Mesodermal cell (in vitro differentiated cells): ENCODE measurements around the gene ZC3HAV1.
"Not testable (repeated sequence)": the region's sequence is repeated elsewhere in the genome, so short reads cannot be mapped to it uniquely, and the experiment has no call there.

ENCODE experiments used
- H3K27ac ChIP-seq: 2 replicates; pipeline ENCODE4 v1.7.0; 2013; ENCODE audit warnings: mild to moderate bottlenecking, low read depth, low read length, moderate library complexity; ENCODE audit not compliant: severe bottlenecking
- H3K36me3 ChIP-seq: 2 replicates; pipeline ENCODE4 v1.7.1; 2013; ENCODE audit warnings: mild to moderate bottlenecking, low read length, moderate library complexity; ENCODE audit not compliant: control insufficient read depth, insufficient read depth
- H3K4me1 ChIP-seq: one replicate; pipeline ENCODE4 v1.7.1; 2013; ENCODE audit warnings: mild to moderate bottlenecking, low read length; ENCODE audit not compliant: insufficient read depth, control insufficient read depth, poor library complexity, severe bottlenecking
- H3K4me3 ChIP-seq: 2 replicates; pipeline ENCODE4 v1.7.0; 2013; ENCODE audit warnings: low read length, control low read depth, mild to moderate bottlenecking; ENCODE audit not compliant: insufficient read depth, poor library complexity, severe bottlenecking; ENCODE audit errors: extremely low read depth
- H3K9me3 ChIP-seq: 2 replicates; pipeline ENCODE4 v1.7.1; 2013; ENCODE audit warnings: mild to moderate bottlenecking, low read length, moderate library complexity; ENCODE audit not compliant: control insufficient read depth
- WGBS, 2 experiments: methylation state at CpG; one replicate each; pipeline ENCODE4 v1.1.5; 2013; ENCODE audit warnings: missing lambda C conversion rate in 2 of 2; ENCODE audit not compliant: insufficient coverage in 2 of 2; 5-methylcytosine and 5-hydroxymethylcytosine counted together

Gene ZC3HAV1

GRCh38 chr7:139103057-139103815 lies 6.3 kb downstream of the ZC3HAV1 start:
- Histone ChIP-seq H3K36me3 (no peaks in the 10 kb centered on the region), H3K4me1 (no peaks in the 10 kb centered on the region), H3K9me3 (no peaks in the 10 kb centered on the region), H3K4me3 (no peak overlapping the region), H3K27ac (no peak overlapping the region)
- WGBS, 2 experiments, result 100% methylated on average over 1 of the region's 5 CpGs

GRCh38 chr7:139101637-139102158 lies 7.8 kb downstream of the ZC3HAV1 start:
- not testable (repeated sequence) for H3K9me3 ChIP-seq, H3K4me3 ChIP-seq, H3K36me3 ChIP-seq, H3K4me1 ChIP-seq, H3K27ac ChIP-seq
- WGBS, 2 experiments, result no CpG with 5 or more reads among the region's 4 CpGs

GRCh38 chr7:139099172-139099947 lies 10.2 kb downstream of the ZC3HAV1 start:
- no peak overlapping the region for H3K4me3 ChIP-seq
- H3K9me3 ChIP-seq, result no peaks in the 10 kb centered on the region
- 81 to 83% methylated on average over 2 to 3 of the region's 8 CpGs for WGBS, 2 experiments

DNA sequence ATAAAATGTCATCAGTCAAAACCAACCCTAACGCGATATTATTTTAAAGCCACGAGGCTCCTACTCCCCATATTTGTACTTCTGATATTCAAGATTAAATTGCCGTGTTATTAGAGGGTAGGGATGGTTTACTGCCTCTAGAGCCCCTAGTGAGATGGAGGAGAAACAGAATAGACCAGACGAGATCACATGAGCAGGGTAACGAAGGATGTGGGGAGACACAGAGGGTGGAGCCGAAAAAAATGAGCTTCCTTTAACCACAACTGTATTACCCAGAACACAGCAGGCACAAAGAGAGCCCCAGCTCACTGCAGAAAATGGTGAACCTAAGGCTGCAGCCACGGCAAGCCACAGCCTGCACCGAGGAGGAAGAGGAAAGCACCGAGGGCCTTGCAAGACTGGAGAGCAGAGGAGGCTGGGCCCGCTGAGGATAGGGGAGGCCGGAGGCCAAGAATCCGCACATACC lies 14.3 kb downstream of the ZC3HAV1 start:
- Histone ChIP-seq H3K36me3 (peaks cover 7% of the 10 kb centered on the region), H3K9me3 (no peaks in the 10 kb centered on the region), H3K27ac (no peak overlapping the region), H3K4me3 (no peak overlapping the region), H3K4me1 (peaks cover 19% of the 10 kb centered on the region)
- whole genome bisulfite sequencing, 2 experiments, result 90 to 94% methylated on average over 4 to 6 of the region's 13 CpGs

More at GRCh38 chr7:139099172-139099947, 10.2 kb downstream of the ZC3HAV1 start:
- Histone ChIP-seq H3K27ac (no peak overlapping the region), H3K4me1 (peaks cover 9% of the 10 kb centered on the region), H3K36me3 (peaks cover 7% of the 10 kb centered on the region)

GRCh38 chr7:139094596-139094995 lies 14.9 kb downstream of the ZC3HAV1 start:
- Histone ChIP-seq H3K4me3 (no peak overlapping the region), H3K36me3 (peaks cover 7% of the 10 kb centered on the region), H3K4me1 (peaks cover 19% of the 10 kb centered on the region), H3K9me3 (no peaks in the 10 kb centered on the region), H3K27ac (no peak overlapping the region)
- 87 to 89% methylated on average over 8 of the region's 9 CpGs for WGBS, 2 experiments

DNA sequence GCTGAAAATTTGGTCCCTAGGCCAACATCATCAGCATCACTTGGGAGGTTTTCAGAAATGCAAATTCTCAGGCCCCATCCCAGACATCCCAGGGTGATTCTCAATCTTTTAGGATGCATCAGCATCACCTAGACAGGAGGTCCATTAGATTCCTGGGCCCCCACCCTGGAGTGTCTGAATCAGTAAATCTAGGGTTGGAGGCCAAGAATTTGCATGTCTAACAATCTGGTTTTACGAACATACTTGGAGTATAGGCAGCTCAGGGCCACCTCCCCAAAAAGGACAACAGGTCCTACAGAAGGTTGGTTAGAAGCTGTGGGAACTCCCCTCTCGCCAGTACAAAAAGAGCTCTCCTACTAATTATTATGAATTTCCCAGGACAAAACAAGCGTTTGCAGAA lies 15.5 kb downstream of the ZC3HAV1 start:
- H3K36me3 ChIP-seq, result peaks cover 12% of the 10 kb centered on the region
- peaks cover 19% of the 10 kb centered on the region for H3K4me1 ChIP-seq
- no CpG with 5 or more reads among the region's 3 CpGs for WGBS, 2 experiments
- no peak overlapping the region for H3K4me3 ChIP-seq
- H3K27ac ChIP-seq, result no peak overlapping the region
- no peaks in the 10 kb centered on the region for H3K9me3 ChIP-seq

GRCh38 chr7:139093512-139093911 lies 16.0 kb downstream of the ZC3HAV1 start:
- 63 to 68% methylated on average over 8 of the region's 10 CpGs for WGBS, 2 experiments
- H3K27ac ChIP-seq, H3K4me3 ChIP-seq, H3K9me3 ChIP-seq: not testable (repeated sequence)
- H3K36me3 ChIP-seq, result peaks cover 17% of the 10 kb centered on the region
- H3K4me1 ChIP-seq, result peaks cover 19% of the 10 kb centered on the region

DNA sequence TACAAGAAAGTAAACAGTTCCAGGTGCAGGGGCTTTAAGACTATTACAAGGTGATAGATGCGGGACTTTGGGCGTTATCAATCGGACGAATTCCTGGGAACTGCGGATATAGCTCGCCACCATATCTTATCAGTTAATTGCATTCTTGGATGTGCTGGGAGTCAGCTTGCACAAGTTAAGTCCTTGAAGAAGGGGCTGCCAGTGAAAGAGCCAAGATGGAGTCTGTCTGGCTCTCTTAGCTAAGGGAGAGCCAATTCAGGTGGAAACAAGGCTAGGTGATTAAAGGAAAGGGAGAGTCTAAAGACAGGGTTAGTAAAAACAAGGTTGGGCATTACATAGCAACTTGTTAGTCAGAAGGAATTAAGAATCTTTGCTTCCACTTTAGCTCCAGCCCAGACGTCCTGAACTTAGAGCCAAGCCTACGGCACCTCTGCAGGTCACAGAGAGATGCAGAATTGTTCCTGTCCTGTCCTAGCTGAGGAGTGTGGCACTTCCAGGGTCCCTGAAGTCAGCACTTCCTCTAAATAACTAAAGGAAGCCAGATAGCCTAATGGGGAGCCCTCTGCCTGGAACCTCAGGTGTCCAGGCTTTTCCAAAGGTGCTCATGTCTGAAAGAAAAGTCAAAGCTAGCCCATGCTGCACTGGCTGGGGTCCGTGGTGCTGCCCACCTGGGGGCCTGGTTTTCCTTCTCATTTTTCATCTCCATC lies 17.3 kb downstream of the ZC3HAV1 start:
- Histone ChIP-seq H3K36me3 (peaks cover 23% of the 10 kb centered on the region), H3K4me3 (no peak overlapping the region), H3K9me3 (no peaks in the 10 kb centered on the region), H3K27ac (no peak overlapping the region), H3K4me1 (peaks cover 19% of the 10 kb centered on the region)
- 74 to 76% methylated on average over 5 to 6 of the region's 9 CpGs for WGBS, 2 experiments

DNA sequence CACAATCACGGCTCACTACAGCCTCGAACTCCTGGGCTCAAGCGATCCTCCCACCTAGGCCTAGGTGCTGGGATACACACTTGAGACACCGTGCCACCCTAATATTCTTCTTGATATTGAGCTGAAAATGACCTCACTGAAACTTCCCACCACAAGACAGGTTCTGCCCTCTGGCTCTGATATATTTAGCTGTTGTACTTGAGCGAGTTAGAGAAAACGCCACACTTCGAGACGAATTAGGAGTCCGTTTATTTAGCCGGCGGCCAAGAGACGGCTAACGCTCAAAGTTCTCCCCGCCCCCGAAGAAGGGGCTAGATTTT lies 17.9 kb downstream of the ZC3HAV1 start:
- peaks cover 19% of the 10 kb centered on the region for H3K4me1 ChIP-seq
- no peaks in the 10 kb centered on the region for H3K9me3 ChIP-seq
- no peak overlapping the region for H3K27ac ChIP-seq
- H3K4me3 ChIP-seq, result no peak overlapping the region
- WGBS, 2 experiments, result 95 to 96% methylated on average over 13 of the region's 15 CpGs
- peaks cover 29% of the 10 kb centered on the region for H3K36me3 ChIP-seq

- peaks cover 8% of the 10 kb centered on the region for H3K4me1 ChIP-seq
- no peak overlapping the region for H3K27ac ChIP-seq
- 87 to 100% methylated on average over 2 of the region's 2 CpGs for WGBS, 2 experiments
- peaks cover 40% of the 10 kb centered on the region for H3K36me3 ChIP-seq
- H3K9me3 ChIP-seq, result no peaks in the 10 kb centered on the region
- no peak overlapping the region for H3K4me3 ChIP-seq
Observed at GRCh38 chr7:139089118-139089517, 20.4 kb downstream of the ZC3HAV1 start.
